Mesodermal cell (in vitro differentiated cells): Measurements from ENCODE around the gene MBD3L1. TPM values are rescaled to one million over a fixed set of nuclear protein-coding genes. Genes with fewer than 3 reads are reported as not detected.

Experiments
- H3K27ac ChIP-seq: 2 replicates; pipeline ENCODE4 v1.7.0; 2013; ENCODE audit warnings: mild to moderate bottlenecking, low read depth, low read length, moderate library complexity; ENCODE audit not compliant: severe bottlenecking
- H3K36me3 ChIP-seq: 2 replicates; pipeline ENCODE4 v1.7.1; 2013; ENCODE audit warnings: mild to moderate bottlenecking, low read length, moderate library complexity; ENCODE audit not compliant: control insufficient read depth, insufficient read depth
- H3K4me1 ChIP-seq: one replicate; pipeline ENCODE4 v1.7.1; 2013; ENCODE audit warnings: mild to moderate bottlenecking, low read length; ENCODE audit not compliant: insufficient read depth, control insufficient read depth, poor library complexity, severe bottlenecking
- H3K4me3 ChIP-seq: 2 replicates; pipeline ENCODE4 v1.7.0; 2013; ENCODE audit warnings: low read length, control low read depth, mild to moderate bottlenecking; ENCODE audit not compliant: insufficient read depth, poor library complexity, severe bottlenecking; ENCODE audit errors: extremely low read depth
- H3K9me3 ChIP-seq: 2 replicates; pipeline ENCODE4 v1.7.1; 2013; ENCODE audit warnings: mild to moderate bottlenecking, low read length, moderate library complexity; ENCODE audit not compliant: control insufficient read depth
- WGBS, 2 experiments: methylation state at CpG; one replicate each; pipeline ENCODE4 v1.1.5; 2013; ENCODE audit warnings: missing lambda C conversion rate in 2 of 2; ENCODE audit not compliant: insufficient coverage in 2 of 2; 5-methylcytosine and 5-hydroxymethylcytosine counted together
- polyA plus RNA-seq, 2 experiments: library from polyadenylated mRNA; stranded (reverse); fragments of 50-300 nt; gene quantifications; one replicate each; pipeline ENCODE4 v1.2.3, GENCODE V29; 2013

Gene MBD3L1
- polyA plus RNA-seq (2013, experiment 1 of 2) = not detected
- not detected for polyA plus RNA-seq (2013, experiment 2 of 2)

DNA sequence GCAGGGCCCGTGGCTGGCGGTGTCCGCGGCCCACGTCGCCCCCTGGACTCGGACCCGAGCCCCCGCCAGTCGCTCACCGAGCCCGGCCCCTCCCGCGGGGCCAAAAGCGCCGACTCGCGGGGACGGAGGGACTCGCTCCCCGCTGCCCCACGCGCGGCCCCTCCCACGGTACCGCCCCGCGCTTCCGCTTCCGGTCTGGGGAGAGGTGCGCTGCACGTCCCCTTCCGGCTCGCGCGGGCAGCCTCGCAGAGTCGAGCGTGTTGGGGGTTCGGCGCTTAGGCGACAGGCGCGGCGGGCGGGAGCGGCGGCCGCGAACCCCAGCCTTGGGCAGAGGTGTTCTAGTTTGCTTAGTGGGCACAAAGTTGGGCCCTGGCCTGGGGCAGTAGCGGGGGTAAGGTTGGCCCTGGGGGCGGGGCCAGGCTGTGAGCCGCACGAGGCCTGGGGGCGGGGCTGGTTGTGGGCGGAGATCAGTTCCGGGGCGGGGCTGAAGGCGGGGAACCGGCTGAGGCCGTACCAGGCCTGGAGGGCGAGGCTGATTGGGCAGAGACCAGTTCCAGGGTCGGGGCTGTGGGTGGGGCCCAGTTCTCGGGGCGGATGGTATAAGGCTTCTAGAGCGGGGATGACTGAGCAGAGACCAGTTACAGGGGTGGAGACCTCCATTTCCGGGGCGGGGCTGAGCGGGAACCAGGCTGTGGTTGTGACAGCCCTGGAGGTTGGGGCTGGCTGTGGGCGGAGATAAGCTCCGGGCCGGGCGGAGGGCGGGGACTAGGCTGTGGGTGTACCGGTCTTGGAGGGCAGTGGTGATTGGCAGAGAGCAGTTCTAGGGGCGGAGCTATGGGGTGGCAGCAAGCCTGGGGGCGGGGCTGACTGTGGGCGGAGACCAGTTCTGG is at the start of gene MBD3L1, which contains the start of gene ZNF558:
MBD3L1 (plus strand) TSS at position 246 of the 890 bp plus-strand sequence. CDS start 10,302 bp downstream, outside the sequence.
ZNF558 (minus strand) TSS at position 173 of the 890 bp plus-strand sequence. CDS start 9,645 bp downstream, outside the sequence.
- Histone ChIP-seq H3K36me3 (no peaks in the 10 kb centered on the region), H3K27ac (peak within 1 kb of the TSS; percentile 73)

DNA sequence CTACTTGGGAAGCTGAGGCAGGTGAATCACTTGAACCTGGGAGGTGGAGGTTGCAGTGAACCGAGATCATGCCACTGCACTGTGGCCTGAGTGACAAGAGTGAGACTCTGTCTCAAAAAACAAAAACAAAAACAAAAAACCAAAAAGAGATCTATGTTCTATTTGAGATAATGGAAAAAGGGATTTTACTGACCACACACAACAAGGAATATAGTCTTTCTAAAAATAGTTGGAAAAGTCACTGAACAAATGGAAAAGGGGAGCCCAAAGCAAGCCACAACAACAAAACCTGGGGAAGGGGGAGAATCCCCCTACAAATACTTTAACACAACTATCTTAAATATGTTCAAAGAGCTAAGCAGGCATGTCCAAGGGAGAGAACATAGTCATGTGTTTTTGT is 37.4 kb upstream of the MBD3L1 start:
- 43% methylated on average over 1 of the region's 1 CpG; no CpG with 5 or more reads in 1 of the 2 experiments for WGBS, 2 experiments
- no peak overlapping the region for H3K27ac ChIP-seq
- H3K4me3 ChIP-seq = no peak overlapping the region
- H3K36me3 ChIP-seq = no peaks in the 10 kb centered on the region
- no peaks in the 10 kb centered on the region for H3K4me1 ChIP-seq
- peaks cover 30% of the 10 kb centered on the region for H3K9me3 ChIP-seq

More for the DNA sequence above, at the start of gene MBD3L1, which contains the start of gene ZNF558:
- WGBS, 2 experiments = 43 to 46% methylated on average over 31 to 64 of the region's 78 CpGs
- Histone ChIP-seq H3K4me1 (no peaks in the 10 kb centered on the region), H3K4me3 (peak within 1 kb of the TSS; percentile 52), H3K9me3 (peaks cover 21% of the 10 kb centered on the region)

- Histone ChIP-seq H3K36me3 (peaks cover 36% of the 10 kb centered on the region), H3K4me3 (no peak overlapping the region), H3K4me1 (no peaks in the 10 kb centered on the region), H3K27ac (no peak overlapping the region), H3K9me3 (peaks cover 66% of the 10 kb centered on the region)
- WGBS, 2 experiments = no CpG with 5 or more reads among the region's 1 CpG
Measured at GRCh38 chr19:8806661-8807060, 25.5 kb upstream of the MBD3L1 start.

GRCh38 chr19:8811315-8812172 is 20.6 kb upstream of the MBD3L1 start:
- Histone ChIP-seq H3K4me3 (no peak overlapping the region), H3K36me3 (peaks cover 65% of the 10 kb centered on the region), H3K27ac (no peak overlapping the region), H3K9me3 (peaks cover 86% of the 10 kb centered on the region), H3K4me1 (no peaks in the 10 kb centered on the region)
- WGBS, 2 experiments = 81 to 96% methylated on average over 6 to 8 of the region's 10 CpGs

DNA sequence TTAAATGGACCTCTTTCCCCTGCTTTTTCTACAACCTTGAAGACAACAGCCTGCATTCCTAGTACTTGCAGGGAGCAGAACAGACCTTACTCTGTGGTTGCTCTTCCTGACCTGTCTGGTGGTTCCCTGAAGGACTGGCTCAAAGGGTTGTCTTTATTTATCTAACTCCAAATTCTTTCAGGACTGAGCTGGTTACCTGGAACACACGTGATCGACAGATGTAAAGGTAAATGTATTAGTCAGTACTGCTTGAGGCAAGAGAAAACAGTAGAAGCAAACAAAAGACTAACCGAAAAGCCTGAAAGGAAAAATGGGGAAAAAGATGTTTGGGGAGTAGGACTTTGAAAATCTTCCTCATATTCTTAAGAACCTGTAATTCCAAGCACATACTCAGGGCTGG is 18.0 kb upstream of the MBD3L1 start:
- H3K9me3 ChIP-seq = peaks cover 66% of the 10 kb centered on the region

DNA sequence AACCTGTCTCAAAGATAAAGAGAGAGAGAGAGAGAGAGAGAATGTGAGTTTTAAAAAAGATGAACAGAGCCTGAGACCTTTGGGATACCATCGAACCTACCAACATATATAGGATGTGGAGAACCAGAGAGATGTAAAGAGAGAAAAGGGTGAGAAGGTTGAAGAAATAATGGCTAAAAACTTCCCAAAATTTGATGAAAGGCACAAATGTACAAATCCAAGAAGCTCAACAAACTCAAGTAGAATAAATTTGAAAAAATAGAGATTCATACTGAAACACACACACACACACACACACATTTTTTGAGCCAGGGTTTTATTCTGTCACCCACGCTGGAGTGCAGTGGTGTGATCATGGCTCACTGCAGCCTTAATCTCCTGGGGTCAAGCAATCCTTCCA is 16.4 kb upstream of the MBD3L1 start:
- H3K4me1 ChIP-seq = no peaks in the 10 kb centered on the region
- no peak overlapping the region for H3K4me3 ChIP-seq
- H3K9me3 ChIP-seq = peaks cover 52% of the 10 kb centered on the region
- WGBS, 2 experiments = 40 to 63% methylated on average over 1 of the region's 2 CpGs
- peaks cover 51% of the 10 kb centered on the region for H3K36me3 ChIP-seq
- H3K27ac ChIP-seq = no peak overlapping the region

More for the DNA sequence above, 18.0 kb upstream of the MBD3L1 start:
- no CpG with 5 or more reads among the region's 3 CpGs for WGBS, 2 experiments
- H3K4me3 ChIP-seq = no peak overlapping the region
- H3K36me3 ChIP-seq = peaks cover 52% of the 10 kb centered on the region
- H3K27ac ChIP-seq = no peak overlapping the region
- H3K4me1 ChIP-seq = no peaks in the 10 kb centered on the region

- H3K4me3 ChIP-seq = no peak overlapping the region
- no peak overlapping the region for H3K27ac ChIP-seq
- peaks cover 22% of the 10 kb centered on the region for H3K9me3 ChIP-seq
- no peaks in the 10 kb centered on the region for H3K4me1 ChIP-seq
- H3K36me3 ChIP-seq = peaks cover 23% of the 10 kb centered on the region
- 67 to 80% methylated on average over 1 of the region's 3 CpGs for WGBS, 2 experiments
Measured at GRCh38 chr19:8820234-8820633, 11.9 kb upstream of the MBD3L1 start.

GRCh38 chr19:8821748-8822241 is 10.4 kb upstream of the MBD3L1 start:
- no peak overlapping the region for H3K27ac ChIP-seq
- peaks cover 23% of the 10 kb centered on the region for H3K36me3 ChIP-seq
- H3K4me3 ChIP-seq = no peak overlapping the region
- peaks cover 14% of the 10 kb centered on the region for H3K9me3 ChIP-seq
- 63 to 79% methylated on average over 1 to 2 of the region's 5 CpGs for WGBS, 2 experiments
- H3K4me1 ChIP-seq = no peaks in the 10 kb centered on the region

DNA sequence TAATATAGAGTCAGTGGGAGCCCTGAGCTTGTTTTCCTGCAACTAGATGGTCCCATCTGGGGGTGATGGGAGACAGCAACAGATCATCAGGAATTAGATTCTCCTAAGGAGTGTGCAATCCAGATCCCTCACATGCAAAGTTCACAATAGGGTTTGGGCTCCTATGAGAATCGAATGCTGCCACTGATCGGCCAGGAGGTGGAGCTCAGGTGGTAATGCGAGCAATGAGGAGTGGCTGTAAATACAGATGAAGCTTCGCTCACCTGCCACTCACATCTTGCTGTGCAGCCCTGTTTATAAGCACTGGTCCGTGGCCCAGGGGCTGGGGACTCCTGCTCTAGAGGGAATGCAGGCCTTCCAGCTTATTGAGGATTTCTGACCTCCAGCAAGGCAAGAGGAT is 5.8 kb upstream of the MBD3L1 start:
- Histone ChIP-seq H3K9me3 (peaks cover 18% of the 10 kb centered on the region), H3K36me3 (peaks cover 3% of the 10 kb centered on the region), H3K27ac (no peak overlapping the region), H3K4me1 (no peaks in the 10 kb centered on the region), H3K4me3 (no peak overlapping the region)
- 69 to 76% methylated on average over 4 of the region's 5 CpGs for WGBS, 2 experiments

- Histone ChIP-seq H3K4me1 (no peaks in the 10 kb centered on the region), H3K4me3 (no peak overlapping the region), H3K36me3 (peaks cover 2% of the 10 kb centered on the region), H3K27ac (no peak overlapping the region), H3K9me3 (peaks cover 18% of the 10 kb centered on the region)
Measured at GRCh38 chr19:8827277-8827676, 4.9 kb upstream of the MBD3L1 start.
